GM18858 (cell line): ENCODE results near the gene PCBP3.
"Not testable (repeated sequence)": the region's sequence is repeated elsewhere in the genome, so short reads cannot be mapped to it uniquely, and the experiment has no call there.

ENCODE experiments used
- ATAC-seq: cut with Tn5 transposase; IDR thresholded peaks from one replicate; pipeline ENCODE4 v1.9.1; 2021; ENCODE audit not compliant: unreplicated experiment

The PCBP3 gene

DNA sequence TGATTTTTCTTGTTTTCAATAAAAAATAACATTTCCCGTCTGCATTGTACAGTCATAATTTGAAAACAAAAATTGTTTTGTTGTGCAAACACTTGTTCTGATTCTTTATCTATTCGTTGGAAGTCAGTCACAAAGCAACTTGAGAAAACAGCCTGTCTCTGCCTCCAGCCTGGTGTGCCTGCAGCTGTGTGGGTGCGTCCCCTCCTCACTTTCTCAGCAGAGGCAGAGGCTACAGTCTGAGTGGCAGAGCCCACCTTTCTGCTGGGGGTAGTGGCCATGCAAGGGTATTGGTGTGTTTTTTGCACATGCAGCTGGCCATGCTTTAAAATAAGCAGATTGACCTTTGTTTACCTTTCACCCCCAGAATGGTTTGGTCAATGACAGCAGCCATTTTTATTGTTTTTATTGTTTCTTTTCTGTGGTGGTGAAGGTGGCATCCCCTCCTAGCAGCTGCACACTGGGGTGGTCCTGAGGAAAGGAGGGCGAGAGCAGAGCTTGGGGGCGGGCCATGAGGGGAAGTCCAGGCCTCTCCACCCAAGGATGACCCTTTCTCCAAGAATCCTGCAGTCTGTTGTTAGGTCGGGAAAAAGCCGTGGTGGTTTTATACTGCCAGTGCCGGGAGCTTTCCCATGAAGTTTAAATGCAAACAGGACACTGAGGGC is 159.6 kb downstream of the PCBP3 start:
- no peak for ATAC-seq

DNA sequence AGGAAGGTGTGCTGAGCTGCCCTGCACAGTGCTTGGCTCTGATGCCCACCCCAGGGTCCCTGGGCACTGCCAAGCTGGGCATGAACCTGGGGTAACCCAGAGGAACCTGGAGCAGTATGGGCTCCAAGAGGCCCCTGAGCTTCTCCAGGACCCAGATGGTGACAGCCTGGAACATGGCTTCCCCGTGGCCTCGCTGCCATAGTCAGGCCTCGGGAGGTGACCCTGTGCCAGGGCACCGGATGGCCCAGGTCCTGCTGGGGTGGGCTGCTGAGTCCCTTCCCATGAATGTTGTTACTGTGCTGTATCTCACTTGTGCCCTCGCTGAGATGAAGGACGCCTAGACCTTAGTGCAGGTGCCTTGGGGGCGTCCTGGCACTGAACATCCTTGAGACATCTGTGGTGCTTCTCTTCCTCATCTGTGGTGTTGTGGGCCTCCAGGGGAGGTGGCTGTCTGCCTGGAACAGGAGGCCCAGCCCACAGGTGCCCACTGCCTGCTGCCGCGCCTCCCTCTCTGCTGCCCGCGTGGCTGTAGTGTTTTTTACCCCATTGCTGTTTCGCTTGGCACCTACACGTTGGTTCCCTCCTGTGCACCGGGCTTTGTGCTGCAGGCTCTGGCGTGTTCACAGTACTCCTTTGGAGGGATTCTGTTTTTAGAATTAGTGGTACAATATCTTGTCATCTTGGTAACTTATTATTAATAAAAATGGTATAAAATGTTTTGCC is 160.3 kb downstream of the PCBP3 start:
- ATAC-seq: no peak

DNA sequence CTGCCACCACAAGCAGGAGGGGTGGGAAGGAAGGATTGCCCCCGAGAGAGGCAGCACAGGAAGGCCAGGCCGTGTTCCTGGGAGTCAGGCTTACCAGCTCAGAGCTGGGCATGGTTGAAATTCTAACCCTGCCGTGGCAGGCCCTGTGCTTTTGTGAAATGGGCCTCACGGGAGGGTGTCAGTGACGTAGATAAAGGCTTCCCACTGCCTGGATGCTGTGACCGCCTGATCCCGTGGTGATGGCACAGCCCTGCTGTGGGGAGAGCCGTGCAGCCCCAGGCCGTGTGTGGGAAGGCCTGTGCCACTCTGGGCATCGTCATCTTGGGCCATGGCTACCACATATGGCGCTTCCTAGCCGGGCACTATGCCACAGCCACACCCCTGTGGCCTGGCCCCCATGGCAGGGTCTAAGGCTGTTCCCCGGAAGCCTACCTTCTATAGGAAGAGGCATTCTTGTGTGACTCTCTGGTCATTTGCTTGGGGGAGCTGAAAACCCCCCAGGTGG is 161.3 kb downstream of the PCBP3 start:
- ATAC-seq: no peak

DNA sequence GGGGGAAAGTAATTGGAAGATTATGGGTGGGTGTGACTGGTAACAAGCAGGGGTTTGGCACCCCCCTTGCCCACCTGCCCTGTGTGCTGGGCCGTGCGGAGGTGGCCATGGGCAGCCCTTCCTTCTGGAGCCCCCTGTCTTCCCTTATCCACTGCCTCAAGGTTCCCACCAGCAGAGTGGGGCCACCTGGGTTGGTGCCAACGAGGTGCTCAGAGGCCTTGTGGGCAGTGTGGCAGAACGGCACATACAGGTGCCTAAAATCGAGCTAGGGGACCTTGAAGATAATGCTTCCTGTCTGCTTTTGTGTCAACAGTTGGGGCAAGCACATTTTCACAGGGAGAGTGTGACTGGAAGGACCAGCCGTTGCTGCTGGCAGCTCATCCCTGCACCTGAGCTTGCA is 161.8 kb downstream of the PCBP3 start:
- ATAC-seq: no peak

DNA sequence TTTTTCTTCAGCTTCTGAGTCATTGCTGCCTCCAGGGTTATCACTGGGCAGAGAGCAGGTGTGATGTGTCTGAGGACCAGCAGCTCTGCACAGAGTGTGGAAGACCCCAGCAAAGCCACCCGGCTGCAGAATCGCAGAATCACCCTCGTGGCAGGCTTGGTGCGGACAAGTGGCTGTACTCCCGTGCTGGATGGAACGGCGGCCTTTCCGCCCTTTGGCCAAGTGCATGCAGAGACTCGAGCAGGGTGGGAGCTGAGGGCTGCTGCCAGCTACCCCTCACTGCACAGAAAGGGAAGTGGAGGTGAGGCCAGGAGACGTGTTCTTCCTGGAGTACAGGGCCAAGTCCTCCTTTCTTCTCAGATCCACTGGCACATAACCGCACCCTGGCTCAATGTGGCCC is 162.5 kb downstream of the PCBP3 start:
- ATAC-seq: no peak

DNA sequence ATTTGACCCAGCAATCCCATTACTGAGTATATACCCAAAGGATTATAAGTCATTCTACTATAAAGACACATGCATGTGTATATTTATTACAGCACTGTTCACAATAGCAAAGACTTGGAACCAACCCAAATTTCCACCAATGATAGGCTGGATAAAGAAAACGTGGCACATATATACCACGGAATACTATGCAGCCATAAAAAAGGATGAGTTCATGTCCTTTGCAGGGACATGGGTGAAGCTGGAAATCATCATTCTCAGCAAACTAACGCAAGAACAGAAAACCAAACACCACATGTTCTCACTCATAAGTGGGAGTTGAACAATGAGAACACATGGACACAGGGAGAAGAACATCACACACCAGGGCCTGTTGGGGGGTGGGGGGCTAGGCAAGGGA is 165.1 kb downstream of the PCBP3 start:
- ATAC-seq: not testable (repeated sequence)

DNA sequence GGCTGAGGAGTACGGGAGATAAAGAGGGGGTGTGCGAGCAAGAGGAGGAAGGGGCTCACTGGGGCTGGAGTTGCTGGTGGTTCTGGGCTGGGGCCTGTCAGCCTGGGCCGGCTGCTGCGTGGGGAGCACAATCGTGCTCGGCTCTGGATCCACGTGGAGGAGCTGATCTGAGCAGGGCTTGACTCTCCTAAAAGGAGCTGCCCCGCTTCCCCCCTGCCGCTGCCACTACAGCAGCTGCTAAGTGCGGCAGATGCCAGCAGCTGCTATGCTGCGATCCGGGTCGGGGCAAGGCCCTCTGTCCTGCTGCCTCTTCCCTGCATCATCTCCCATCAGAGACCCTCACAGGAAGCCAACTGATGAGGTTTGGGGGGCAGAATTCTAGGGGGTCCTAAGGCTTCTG is 165.9 kb downstream of the PCBP3 start:
- ATAC-seq: no peak

DNA sequence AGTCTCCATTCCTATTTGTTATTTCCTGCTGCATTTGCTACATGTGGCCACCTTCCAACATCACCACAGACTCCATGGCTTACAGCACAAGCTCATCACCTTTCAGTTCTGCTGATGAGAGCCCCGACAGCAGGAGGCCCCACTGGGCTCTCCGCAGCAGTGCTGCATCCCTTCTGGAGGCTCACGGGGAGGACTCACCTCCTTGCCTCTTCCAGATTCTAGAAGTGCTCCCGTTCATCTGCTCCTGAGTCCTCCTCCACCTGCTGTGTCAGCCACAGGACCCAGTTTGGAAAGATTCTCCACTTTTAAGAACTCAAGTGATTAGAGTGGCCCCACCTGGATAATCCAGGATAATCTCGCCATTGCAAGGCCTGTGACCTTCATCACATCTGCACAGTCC is 167.6 kb downstream of the PCBP3 start:
- no peak for ATAC-seq

DNA sequence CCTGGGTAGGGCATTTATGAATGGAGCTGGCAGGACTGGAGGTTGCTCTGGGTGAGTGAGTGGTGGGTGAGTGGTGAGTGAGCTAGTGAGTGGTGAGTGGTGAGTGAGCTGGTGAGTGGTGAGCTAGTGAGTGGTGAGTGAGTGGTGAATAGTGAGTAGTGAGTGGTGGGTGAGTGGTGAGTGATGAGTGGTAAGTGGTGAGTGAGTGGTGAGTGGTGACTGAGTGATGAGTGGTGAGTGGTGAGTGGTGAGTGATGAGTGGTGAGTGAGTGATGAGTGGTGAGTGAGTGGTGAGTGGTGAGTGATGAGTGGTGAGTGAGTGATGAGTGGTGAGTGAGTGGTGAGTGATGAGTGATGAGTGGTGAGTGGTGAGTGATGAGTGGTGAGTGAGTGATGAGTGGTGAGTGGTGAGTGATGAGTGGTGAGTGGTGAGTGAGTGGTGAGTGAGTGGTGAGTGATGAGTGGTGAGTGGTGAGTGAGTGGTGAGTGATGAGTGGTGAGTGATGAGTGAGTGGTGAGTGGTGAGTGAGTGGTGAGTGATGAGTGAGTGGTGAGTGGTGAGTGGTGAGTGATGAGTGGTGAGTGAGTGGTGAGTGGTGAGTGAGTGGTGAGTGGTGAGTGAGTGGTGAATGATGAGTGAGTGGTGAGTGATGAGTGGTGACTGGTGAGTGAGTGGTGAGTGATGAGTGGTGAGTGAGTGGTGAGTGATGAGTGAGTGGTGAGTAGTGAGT is 170.8 kb downstream of the PCBP3 start:
- ATAC-seq: not testable (repeated sequence)

DNA sequence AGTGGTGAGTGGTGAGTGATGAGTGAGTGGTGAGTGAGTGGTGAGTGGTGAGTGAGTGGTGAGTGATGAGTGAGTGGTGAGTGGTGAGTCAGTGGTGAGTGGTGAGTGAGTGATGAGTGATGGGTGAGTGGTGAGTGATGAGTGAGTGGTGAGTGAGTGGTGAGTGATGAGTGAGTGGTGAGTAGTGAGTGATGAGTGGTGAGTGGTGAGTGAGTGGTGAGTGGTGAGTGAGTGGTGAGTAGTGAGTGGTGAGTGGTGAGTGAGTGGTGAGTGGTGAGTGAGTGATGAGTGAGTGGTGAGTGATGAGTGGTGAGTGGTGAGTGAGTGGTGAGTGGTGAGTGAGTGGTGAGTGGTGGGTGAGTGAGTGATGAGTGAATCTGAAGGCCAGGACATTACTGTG is 172.3 kb downstream of the PCBP3 start:
- ATAC-seq: not testable (repeated sequence)

DNA sequence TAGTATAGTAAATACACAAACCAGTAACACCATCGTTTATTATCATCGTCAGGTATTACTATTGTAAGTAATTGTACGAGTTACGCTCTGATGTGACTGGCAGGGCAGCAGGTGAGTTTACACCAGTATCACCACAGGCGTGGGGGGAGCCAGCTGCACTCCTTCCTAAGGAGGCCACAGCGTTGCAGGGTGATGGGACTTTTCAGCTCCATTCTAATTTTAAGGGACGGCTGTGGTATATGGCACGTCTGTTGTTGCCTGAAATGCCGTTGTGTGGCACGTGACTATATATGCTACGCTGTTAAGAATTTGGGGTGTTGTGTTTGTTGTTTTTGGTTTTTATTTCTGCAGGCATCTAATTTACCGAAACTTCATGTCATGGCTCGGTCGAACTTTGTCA is 173.3 kb downstream of the PCBP3 start:
- no peak for ATAC-seq

DNA sequence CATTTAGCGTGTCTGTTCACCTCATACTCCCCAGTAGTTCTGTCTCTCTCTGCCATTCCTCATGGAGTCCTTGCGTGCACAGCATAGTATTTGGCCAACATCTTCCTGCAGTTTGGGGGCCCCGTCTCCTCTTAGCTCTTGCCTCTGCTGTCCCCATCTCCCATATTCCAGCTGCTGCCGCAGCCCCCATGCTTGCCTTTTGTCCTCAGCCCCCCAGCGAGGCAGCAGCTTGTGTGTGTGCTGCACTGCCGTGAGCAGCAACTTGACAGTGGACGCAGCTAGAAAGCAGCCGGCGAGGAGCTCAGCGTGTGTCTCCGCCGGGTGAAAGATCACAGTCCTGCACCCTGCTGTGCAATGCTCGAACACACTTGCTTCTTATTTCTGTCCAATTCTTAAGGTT is 173.8 kb downstream of the PCBP3 start:
- no peak for ATAC-seq

DNA sequence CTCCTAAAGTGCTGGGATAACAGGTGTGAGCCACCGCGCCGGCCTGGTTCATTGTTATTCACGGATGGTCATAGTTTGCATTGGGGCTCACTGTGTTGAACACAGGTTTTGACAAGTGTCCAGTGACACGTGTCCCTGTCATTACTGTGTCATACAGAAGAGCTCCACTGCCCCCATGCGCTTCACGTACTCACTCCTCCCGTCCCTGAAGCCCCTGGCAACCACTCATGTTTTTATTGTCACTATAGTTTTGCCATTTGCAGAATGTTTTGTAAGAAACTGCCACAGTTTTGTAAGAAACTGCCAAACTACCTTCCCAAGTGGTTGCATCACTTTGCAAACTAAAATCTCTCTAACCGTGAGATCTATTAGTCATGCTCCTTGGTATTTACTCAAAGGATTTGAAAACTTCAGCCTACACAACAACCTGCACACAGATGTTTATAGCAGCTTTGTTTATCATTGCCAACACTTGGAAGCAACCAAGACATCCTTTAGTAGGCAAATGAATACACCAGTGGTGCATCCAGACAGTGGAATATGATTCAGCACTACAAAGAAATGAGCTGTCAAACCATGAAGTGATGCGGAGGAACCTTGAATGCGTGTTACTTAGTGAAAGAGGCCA is 174.9 kb downstream of the PCBP3 start:
- ATAC-seq: no peak

DNA sequence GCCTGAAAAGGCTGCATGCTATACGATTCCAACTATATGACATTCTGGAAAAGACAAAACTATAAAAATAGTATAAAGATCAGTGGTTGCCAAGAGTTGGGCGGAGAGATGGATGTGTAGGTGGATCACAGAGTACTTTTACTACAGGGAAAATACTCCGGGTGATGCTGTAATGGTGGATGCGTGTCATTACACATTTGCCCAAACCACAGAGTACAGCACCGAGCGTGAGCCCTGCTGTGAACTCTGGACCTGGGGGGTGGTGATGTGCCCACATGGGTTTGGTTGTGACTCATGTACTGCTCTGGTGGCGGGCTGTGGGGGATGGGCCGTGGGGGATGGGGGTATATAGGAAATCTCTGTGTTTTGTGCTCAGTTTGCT is 175.4 kb downstream of the PCBP3 start:
- no peak for ATAC-seq

DNA sequence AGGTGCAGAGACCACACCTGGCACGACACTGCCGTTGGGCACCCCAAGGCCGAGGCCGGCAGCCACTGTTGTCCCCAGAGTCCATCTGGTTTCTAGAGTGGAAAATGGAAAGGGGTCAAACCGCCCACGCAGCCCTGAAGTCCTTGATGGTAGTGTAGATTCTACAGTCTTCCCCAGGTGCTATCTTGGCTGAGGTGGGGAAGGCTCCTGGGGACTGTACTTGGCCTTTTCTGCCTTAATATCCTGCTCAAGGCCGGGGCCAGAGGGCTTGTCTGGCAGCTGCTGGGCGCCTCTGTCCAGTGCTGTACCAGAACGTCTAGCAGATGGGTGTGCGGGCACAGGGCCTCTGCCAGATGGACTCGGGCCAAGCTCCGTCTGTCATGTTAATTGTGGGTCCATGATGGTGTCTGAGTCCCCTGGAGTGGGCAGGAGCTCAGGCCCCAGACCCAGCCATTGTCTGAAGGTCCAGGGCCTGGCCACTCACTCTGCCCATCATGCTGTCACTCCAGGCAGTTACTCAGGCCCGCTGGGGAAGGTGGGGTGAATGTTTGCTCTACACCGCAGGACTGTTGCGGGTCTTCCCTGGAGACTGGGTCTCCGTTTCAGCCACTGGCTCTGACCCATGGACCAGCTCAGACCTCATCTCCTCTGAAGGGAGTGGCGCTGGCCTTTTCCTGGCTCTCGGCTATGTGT is 176.1 kb downstream of the PCBP3 start:
- no peak for ATAC-seq

DNA sequence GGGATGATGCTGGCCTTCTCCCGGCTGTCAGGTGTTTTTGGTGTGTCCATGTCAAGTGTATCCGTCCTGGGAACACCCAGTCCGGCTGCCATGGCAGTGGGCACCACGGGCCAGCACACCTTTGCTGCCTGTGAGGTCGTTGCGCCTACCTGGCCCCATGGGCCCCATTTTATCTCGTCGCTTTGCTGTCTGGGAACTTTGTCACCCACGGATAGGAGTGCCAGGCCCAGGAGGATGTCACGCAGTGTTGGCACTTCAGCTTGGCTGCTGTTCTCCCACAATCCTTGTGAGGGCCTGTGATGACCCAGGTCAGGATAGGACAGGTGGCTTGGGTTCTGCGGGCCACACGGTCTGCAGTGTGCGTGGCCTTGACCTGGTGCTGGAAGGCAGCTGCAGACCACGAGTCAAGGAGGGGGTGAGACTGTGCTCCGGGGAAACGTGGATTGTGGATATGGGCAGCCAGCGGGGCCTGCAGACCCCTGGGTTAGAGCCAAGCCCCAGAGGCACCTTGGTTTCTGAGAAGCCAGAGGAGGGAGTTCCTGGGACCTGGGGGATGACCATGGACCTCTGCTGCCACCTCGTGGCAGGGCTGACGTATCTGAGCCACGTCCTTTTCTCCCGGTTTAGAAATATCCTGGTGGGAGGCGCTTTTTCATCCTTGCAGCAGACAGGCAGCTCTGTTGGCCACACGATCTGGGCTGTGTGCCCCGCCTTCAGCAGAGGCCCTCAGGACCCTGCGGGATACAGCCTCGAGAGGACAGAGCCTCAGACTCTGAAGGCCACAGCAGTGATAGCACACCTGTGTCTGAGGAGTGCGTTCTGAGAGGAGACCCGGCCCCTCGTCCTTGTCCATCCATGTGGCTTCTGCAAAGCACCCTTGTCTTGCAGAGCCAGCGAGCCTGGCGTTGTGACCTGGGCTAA is 176.9 kb downstream of the PCBP3 start:
- ATAC-seq: no peak

DNA sequence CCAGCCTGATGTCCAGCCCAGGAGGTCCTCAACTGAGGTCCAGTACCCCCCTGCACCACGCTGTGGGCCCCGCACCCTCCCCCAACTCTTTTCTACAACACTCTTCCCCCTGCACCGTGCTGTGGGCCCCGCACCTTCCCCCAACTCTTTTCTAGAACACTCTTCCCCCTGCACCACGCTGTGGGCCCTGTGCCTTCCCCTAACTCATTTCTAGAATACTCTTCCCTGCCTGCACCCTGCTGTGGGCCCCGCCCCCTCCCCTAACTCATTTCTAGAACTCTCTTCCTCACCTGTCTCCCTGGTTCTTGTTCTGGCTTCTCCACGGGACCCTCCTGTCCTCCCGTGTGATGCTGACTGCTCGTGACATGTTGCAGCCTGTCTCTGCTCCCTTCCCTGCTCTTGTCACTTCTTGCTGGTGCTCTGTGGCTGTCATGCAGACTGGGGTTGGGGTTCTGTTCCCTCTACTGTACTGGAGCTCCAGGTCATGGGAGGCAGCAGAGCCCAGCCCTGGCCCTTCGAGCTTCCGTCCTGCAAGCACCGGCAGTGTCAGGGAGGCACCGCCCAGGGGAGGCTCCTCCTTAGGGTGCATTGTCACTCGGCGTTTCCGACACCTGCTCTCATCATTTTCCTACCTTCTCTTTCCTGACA is 177.9 kb downstream of the PCBP3 start:
- ATAC-seq: no peak

DNA sequence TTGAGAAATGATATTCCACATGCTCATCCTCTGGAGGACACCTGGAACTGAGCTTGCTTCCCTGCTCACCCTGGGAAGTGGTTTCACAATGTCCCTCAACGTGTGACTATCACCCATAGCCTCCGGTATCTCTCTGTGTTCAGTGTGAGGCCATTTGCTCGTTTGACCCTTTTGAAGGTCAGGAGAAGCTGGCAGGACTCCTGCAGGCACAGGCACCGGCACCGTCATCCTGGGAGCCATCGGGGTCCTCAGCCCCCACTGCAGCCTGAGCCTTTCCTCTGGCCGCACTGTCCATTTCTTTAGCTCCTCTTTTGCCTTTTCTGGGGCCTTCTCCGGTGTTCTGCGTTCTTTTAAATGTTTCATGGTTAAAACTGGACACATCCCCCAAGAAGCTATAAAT is 178.5 kb downstream of the PCBP3 start:
- no peak for ATAC-seq

DNA sequence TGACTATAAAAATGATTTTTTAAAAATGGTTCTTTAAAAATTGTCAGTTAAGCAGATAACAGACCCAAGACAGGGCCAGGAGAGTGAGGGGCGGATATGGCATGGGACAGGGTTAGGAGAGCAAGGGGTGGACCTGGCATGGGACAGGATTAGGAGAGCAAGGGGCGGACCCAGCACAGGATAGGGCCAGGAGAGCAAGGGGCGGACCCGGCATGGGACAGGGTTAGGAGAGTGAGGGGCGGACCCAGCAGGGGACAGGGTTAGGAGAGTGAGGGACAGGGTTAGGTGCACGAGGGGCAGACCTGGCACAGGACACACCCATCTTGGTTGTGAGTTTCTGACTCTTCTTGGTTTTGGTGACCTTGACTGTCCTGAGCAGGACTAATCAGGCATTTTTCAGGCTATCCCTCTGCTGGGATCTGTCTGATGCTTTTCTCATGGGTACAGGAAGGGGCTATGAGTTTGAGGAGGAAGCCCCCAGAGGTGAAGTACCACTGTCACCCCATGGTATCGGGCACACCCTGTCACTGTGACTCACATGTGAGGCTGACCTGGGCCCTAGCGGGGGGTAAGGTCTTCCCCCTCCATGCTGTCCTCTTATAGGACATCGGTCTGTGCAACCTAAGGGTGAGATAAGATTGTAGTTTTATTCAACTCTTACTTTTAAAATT is 179.0 kb downstream of the PCBP3 start:
- ATAC-seq: no peak
